ENCODE results near the gene PTPRN. TPM values are rescaled to one million over a fixed set of nuclear protein-coding genes. Genes with fewer than 3 reads are reported as not detected.

The PTPRN gene
- total RNA-seq, 2 experiments from 2014 or later: not detected

- DNase-seq: no peak
- H3K9me3 Mint-ChIP-seq: no peaks in the 10 kb centered on the region
- peaks cover 58% of the 10 kb centered on the region for H3K36me3 ChIP-seq (ENCODE audit: insufficient read depth, low read length)
- peak overlapping the region; percentile 98 for H3K27ac Mint-ChIP-seq
- TF ChIP-seq, protein P1, sequence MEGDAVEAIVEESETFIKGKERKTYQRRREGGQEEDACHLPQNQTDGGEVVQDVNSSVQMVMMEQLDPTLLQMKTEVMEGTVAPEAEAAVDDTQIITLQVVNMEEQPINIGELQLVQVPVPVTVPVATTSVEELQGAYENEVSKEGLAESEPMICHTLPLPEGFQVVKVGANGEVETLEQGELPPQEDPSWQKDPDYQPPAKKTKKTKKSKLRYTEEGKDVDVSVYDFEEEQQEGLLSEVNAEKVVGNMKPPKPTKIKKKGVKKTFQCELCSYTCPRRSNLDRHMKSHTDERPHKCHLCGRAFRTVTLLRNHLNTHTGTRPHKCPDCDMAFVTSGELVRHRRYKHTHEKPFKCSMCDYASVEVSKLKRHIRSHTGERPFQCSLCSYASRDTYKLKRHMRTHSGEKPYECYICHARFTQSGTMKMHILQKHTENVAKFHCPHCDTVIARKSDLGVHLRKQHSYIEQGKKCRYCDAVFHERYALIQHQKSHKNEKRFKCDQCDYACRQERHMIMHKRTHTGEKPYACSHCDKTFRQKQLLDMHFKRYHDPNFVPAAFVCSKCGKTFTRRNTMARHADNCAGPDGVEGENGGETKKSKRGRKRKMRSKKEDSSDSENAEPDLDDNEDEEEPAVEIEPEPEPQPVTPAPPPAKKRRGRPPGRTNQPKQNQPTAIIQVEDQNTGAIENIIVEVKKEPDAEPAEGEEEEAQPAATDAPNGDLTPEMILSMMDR (IDR thresholded peaks at IDR 0.05): no peak
- no peak for ATAC-seq (ENCODE audit: poor library complexity)
- H3K4me1 ChIP-seq (ENCODE audit: insufficient read depth, low read length): peaks cover 34% of the 10 kb centered on the region
- no peaks in the 10 kb centered on the region for H3K9me3 ChIP-seq (ENCODE audit: control insufficient read depth in 1 of 2, insufficient read depth in 1 of 2, low read length in 2 of 2)
- intact Hi-C loops (cut with DNase I, micrococcal nuclease): no loop called here
- ChIA-PET CTCF (interaction anchor here (12.0 kb wide), 1 partner anchor 12 kb away, joined by 190 read pairs; no protein-coding TSS in a partner anchor), POLR2A (interaction anchor here (7.5 kb wide), 1 partner anchor 31 kb away, joined by 202 read pairs; the partner anchor contains the start of genes TUBA4A and TUBA4B)
- H3K27ac ChIP-seq (ENCODE audit: low read depth in 1 of 2, low read length in 2 of 2): no peak overlapping the region
- no peaks in the 10 kb centered on the region for H3K27me3 ChIP-seq (ENCODE audit: control insufficient read depth in 1 of 2, insufficient read depth in 2 of 2, low read length in 2 of 2)
- no peak overlapping the region for H3K4me3 ChIP-seq (ENCODE audit: low read length)
- H3K4me1 Mint-ChIP-seq (ENCODE audit: low read depth): peaks cover 34% of the 10 kb centered on the region
- peak overlapping the region; percentile 25 for H3K4me3 Mint-ChIP-seq
- peaks cover 67% of the 10 kb centered on the region for H3K36me3 Mint-ChIP-seq (ENCODE audit: low read depth)
- H3K27me3 Mint-ChIP-seq: no peaks in the 10 kb centered on the region
Measured at GRCh38 chr2:219282943-219283581, 26.1 kb downstream of the PTPRN start.

- Histone ChIP-seq H3K4me1 (ENCODE audit: insufficient read depth, low read length) (peaks cover 41% of the 10 kb centered on the region), H3K9me3 (ENCODE audit: control insufficient read depth in 1 of 2, insufficient read depth in 1 of 2, low read length in 2 of 2) (no peaks in the 10 kb centered on the region), H3K36me3 (ENCODE audit: insufficient read depth, low read length) (peaks cover 58% of the 10 kb centered on the region), H3K27me3 (ENCODE audit: control insufficient read depth in 1 of 2, insufficient read depth in 2 of 2, low read length in 2 of 2) (no peaks in the 10 kb centered on the region), H3K27ac (ENCODE audit: low read depth in 1 of 2, low read length in 2 of 2) (no peak overlapping the region), H3K4me3 (ENCODE audit: low read length) (no peak overlapping the region)
- intact Hi-C loops (cut with DNase I, micrococcal nuclease): no loop called here
- Mint-ChIP-seq H3K4me1 (ENCODE audit: low read depth) (peaks cover 41% of the 10 kb centered on the region), H3K4me3 (no peak overlapping the region), H3K27me3 (no peaks in the 10 kb centered on the region), H3K9me3 (no peaks in the 10 kb centered on the region), H3K27ac (peak overlapping the region; percentile 98), H3K36me3 (ENCODE audit: low read depth) (peaks cover 67% of the 10 kb centered on the region)
- ChIA-PET POLR2A (interaction anchor here (1.5 to 7.5 kb wide), 3 partner anchors 13 to 106 kb away, joined by 3 to 202 read pairs (median 7); partner anchors contain the start of genes TUBA4A and TUBA4B), CTCF (interaction anchor here (12.0 kb wide), 1 partner anchor 12 kb away, joined by 190 read pairs; no protein-coding TSS in a partner anchor)
- DNase-seq: no peak
- TF ChIP-seq, protein P1 (IDR thresholded peaks at IDR 0.05): no peak
- no peak for ATAC-seq (ENCODE audit: poor library complexity)
Measured at GRCh38 chr2:219282375-219282774, 26.8 kb downstream of the PTPRN start.

GRCh38 chr2:219281588-219281987 lies 27.6 kb downstream of the PTPRN start:
- TF ChIP-seq, protein P1 (IDR thresholded peaks at IDR 0.05): no peak
- H3K27ac Mint-ChIP-seq: peak overlapping the region; percentile 98
- ChIA-PET CTCF (interaction anchor here (12.0 kb wide), 1 partner anchor 13 kb away, joined by 190 read pairs; no protein-coding TSS in a partner anchor), POLR2A (interaction anchor here (1.5 to 7.5 kb wide), 3 partner anchors 13 to 107 kb away, joined by 3 to 202 read pairs (median 7); partner anchors contain the start of genes TUBA4A and TUBA4B)
- peaks cover 63% of the 10 kb centered on the region for H3K36me3 Mint-ChIP-seq (ENCODE audit: low read depth)
- Histone ChIP-seq H3K27me3 (ENCODE audit: control insufficient read depth in 1 of 2, insufficient read depth in 2 of 2, low read length in 2 of 2) (no peaks in the 10 kb centered on the region), H3K27ac (ENCODE audit: low read depth in 1 of 2, low read length in 2 of 2) (no peak overlapping the region), H3K36me3 (ENCODE audit: insufficient read depth, low read length) (peaks cover 57% of the 10 kb centered on the region), H3K4me1 (ENCODE audit: insufficient read depth, low read length) (peaks cover 43% of the 10 kb centered on the region), H3K4me3 (ENCODE audit: low read length) (no peak overlapping the region), H3K9me3 (ENCODE audit: control insufficient read depth in 1 of 2, insufficient read depth in 1 of 2, low read length in 2 of 2) (no peaks in the 10 kb centered on the region)
- no peaks in the 10 kb centered on the region for H3K27me3 Mint-ChIP-seq
- intact Hi-C loops (cut with DNase I, micrococcal nuclease): loop anchor here in 1 of 2 experiments (1.0 kb wide), 1 partner anchor 11 kb away; no protein-coding TSS in a partner anchor
- DNase-seq (no peak), ATAC-seq (ENCODE audit: poor library complexity) (no peak)
- H3K9me3 Mint-ChIP-seq: no peaks in the 10 kb centered on the region
- H3K4me1 Mint-ChIP-seq (ENCODE audit: low read depth): peaks cover 43% of the 10 kb centered on the region
- no peak overlapping the region for H3K4me3 Mint-ChIP-seq

Data from CD4-positive, alpha-beta T cell (primary cell).